AG09319 (cell line): Measurements from ENCODE around the gene DMTF1.

Experiments used
- DNase-seq: peaks from one replicate; pipeline ENCODE4 v3.0.0-alpha.2; 2010; ENCODE audit warnings: low read depth; ENCODE audit errors: extremely low read depth
- CTCF ChIP-seq: IDR thresholded peaks from 2 replicates; pipeline ENCODE4 v1.5.1; 2011; ENCODE audit warnings: low read depth, mild to moderate bottlenecking, inconsistent platforms, low read length, moderate library complexity

The DMTF1 gene

GRCh38 chr7:87171282-87171934, 19.2 kb downstream of the DMTF1 start:
- no peak for DNase-seq
- no peak for TF ChIP-seq CTCF

GRCh38 chr7:87173471-87173870, 21.2 kb downstream of the DMTF1 start:
- no peak for DNase-seq
- no peak for TF ChIP-seq CTCF

GRCh38 chr7:87178320-87178719, 26.1 kb downstream of the DMTF1 start:
- no peak for TF ChIP-seq CTCF
- no peak for DNase-seq

GRCh38 chr7:87179180-87179579, 26.9 kb downstream of the DMTF1 start:
- DNase-seq, result no peak
- no peak for TF ChIP-seq CTCF

- TF ChIP-seq CTCF, result no peak
- no peak for DNase-seq
These were observed 34.9 kb downstream of the DMTF1 start for GRCh38 chr7:87187120-87187519.

GRCh38 chr7:87188930-87189329, 36.7 kb downstream of the DMTF1 start:
- no peak for TF ChIP-seq CTCF

GRCh38 chr7:87190783-87191182, 38.5 kb downstream of the DMTF1 start:
- no peak for TF ChIP-seq CTCF
- no peak for DNase-seq

More at GRCh38 chr7:87188930-87189329, 36.7 kb downstream of the DMTF1 start:
- no peak for DNase-seq
